HK-2 (cell line): ENCODE results near the gene PLPP7.
A peak's percentile ranks its signal among the peaks of the same experiment; 100 is the strongest.
"Not testable (repeated sequence)": the region's sequence is repeated elsewhere in the genome, so short reads cannot be mapped to it uniquely, and the experiment has no call there.

Experiments
- DNase-seq: peaks from one replicate; pipeline ENCODE4 v3.0.0-alpha.2; 2018; ENCODE audit not compliant: unreplicated experiment

PLPP7 gene

DNA sequence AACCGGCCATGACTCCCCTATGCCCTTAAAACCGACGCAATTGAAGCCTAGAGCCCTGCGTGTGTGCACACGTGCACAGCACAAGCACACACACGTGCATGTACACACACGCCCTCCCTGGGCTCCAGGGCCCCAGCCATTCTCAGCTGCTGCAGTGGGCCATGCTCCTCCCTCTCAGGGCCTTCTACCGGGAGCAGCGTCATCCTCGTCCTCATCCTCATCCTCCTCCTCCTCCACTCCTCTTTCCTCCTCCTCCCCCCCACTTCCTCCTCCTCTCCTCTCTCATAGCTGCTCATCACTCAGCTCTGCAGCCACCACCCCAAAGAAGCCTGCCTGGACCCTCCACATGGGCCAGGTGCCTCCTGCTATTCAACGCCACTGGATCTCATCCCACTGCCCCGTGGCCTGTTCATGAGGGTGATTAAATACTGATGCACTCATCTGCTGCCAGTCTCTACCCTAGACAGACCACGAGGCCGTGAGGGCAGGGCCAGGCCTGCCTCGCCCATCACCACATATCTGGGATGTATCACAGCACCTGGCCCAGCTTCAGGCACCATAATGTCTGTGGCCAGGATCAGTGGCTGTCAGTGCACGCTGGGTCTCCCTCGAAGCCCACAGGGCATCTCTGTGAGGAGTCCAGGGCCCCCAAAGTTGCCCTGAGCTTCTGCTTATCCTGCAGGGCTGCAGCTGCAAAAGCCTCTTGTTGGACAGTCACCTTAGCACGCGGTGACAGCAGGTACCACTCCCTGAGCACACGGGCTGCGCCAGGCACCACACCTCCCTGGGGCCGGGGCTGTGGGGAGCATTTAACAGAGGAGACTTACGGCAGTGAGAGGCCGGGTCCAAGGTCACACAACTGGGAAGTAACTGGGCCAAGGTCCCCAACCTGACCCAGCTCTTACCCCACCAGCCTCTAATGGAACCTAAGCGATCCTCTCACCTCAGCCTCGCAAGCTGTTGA lies 23.0 kb upstream of the PLPP7 start:
- no peak for DNase-seq

DNA sequence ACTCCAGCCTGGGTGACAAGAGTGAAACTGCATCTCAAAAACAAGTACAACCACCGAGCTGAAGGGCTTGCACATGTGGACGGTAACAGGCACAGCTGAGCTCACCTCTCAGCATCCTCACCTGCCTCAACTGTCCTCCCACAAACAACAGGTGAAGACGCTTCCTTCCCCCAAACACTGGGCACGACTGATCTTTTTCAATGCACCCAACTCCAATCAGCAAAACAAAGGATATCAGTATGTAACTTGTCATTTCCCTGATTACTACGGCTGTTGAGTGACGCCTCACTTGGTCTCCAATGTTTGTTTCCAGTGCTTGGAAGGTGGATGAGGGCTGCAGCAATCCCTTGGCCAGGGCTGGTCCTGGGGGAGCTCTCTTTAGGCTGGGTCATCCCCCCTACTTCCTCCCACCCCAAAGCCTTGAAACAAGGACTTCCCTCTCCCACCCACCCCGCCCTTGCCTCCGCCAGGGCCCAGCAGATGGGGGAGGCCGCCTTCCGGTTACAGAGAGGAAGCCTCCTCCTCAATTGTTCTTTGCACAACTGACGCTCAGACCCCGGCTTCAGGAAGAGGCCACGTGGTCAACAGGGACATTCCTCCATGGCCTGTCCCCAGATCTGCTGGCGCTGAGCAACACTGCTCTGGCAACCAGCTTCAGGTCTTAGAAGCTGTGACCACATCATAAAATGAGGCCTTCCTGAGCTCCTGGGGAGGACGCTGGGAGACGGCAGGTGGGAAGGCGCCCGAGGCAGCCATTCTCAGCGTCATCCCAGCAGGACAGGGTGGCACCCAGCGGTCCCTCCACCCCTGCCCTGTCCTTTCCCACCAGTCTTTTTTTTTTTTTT lies 19.1 kb upstream of the PLPP7 start:
- no peak for DNase-seq

DNA sequence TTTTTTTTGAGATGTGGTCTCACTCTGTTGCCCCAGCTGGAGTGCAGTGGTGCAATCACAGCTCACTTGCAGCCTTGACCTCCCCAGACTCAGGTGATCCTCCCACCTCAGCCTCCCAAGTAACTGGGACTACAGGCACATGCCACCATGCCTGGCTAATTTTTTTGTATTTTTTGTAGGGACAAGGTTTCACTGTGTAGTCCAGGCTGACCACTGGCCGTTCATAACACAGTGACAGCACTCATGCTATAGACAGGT lies 18.6 kb upstream of the PLPP7 start:
- not testable (repeated sequence) for DNase-seq

DNA sequence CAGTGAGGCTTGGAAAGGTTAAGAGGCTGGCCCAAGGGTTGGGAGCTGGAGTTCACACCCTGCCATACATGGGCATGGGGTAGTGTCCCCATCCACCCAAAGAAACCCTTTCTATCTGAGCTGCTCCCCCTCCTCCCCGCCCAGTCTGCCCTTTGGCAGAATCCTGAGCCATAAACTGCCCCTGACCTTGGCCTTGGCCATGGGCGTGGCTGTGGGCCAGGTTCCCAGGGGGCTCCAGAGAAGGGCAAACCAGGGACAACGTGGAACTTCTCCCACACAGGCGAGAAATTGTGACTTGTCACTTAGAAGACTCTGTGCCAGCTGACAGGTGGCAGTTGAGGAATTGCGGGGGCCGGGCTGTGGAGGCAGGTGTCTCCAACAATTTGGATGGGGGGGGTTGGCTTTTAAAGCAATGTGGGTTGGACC lies 18.0 kb upstream of the PLPP7 start:
- DNase-seq = no peak

DNA sequence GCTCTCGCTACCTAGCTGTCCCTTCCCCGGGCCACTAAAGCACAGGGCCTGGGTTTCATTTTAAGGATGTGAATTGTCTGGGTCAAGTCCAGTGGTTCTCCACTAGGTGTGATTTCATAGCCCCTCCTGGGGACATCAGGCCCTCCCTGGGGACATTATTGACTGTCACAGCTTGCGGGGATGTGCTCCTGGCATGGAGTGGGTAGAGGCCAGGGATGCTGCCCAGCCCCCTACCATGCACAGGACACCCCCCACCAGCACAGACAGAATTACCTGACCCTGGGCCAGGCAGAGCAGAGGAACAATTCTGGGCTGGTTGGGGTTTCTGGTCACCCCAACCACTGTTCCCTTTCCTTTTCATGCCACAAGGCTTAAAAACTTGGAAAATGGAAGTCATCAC lies 17.3 kb upstream of the PLPP7 start:
- no peak for DNase-seq

DNA sequence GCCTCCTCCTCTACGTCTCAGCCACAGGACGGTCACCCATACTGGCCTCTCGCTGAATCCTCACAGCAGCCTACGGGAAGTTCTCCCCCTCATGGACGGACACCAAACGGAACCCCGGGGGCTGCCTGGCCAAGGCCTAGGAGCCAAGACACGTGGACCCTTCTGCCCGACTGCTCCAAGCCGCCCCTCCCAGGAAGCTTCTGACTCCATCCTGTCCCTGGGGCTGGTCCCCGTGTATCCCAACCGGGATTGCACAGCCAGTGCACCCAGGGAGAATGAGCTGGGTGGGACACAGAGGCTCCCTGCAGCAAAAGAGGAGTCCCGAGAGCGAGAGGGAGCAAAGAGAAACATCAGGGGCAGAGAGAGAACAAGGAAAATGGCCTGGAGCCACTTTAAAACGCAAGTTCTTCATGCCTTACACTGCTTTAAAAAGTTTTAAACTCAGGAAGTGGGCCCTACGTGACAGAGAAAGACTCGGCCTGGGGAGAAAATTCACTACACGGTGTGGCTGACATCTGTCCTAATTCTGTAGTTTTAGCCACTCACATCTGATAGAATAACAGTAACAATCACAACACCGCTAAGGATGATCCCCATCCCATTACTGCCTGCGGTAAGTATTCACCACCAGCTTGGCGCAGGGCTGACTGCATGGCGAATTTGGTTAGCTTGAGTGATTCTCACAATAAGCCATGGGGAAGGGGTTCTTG lies 16.2 kb upstream of the PLPP7 start:
- no peak for DNase-seq

DNA sequence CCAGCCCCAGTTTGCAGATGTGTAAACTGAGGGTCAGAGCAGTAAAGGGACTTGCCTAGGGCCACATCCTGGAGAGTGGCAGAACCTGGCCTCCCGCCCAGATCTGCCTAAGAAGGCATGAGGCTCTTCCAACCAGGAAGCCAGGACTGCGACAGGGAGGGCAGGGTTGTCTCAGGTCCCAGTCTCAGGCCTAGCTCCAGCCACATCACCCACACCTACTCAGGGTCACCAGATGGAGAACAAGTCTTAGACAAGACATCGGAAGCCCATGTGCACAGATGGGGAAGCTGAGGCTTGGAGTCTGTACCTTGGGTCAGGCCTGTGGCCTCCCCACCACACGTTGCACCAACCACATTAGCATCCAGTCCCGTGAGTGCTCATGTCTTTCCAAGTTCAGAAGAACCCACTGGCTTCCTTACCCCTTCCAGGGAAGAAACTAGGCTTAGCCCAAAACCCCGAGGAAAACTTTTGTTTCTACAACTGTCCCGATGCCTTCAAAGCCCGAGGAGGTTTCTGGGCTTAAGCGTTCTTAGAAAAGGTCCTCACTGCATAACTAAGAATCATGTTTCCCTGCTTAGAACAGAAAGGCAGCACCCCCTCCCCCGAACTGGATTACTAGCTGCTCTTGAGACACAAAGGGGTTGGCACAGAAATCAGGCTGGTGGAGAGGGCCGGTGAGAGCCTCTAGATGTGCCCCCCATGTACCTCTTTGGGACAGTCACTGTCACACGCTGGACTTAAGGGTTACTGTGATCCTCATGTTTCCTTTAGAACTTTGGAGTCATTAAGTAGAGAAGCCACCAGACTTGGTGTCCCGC lies 15.5 kb upstream of the PLPP7 start:
- no peak for DNase-seq

DNA sequence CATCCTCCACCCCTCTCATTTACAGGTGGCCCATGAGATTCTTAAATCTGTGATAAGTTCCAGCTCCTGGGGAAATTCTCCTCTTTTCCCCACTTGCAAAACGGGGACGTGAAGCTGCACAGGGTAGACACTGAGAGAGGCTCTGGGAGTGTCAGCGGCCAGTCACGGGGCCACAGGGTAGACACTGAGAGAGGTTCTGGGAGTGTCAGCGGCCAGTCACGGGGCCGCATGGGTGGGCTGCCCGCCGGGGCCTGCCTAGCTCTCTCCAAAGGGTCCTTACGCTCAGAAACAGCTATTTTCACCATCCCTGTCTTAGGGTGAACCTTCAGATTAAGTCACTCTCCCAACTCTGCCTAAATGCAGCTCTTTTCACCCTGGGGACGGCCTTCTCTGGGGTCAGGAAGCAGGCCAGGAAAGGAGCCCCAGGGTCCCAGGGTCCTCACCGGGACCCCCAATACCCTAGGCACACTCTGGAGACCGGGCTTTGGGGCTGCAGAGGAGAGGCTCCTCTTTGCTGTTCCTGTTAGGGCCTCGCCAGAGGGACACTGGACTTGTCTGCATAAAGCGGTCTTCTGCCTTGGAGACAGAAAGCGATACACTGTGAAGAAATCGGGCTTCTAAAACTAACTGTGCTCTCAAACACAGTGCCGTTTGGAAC lies 14.7 kb upstream of the PLPP7 start:
- DNase-seq = no peak

DNA sequence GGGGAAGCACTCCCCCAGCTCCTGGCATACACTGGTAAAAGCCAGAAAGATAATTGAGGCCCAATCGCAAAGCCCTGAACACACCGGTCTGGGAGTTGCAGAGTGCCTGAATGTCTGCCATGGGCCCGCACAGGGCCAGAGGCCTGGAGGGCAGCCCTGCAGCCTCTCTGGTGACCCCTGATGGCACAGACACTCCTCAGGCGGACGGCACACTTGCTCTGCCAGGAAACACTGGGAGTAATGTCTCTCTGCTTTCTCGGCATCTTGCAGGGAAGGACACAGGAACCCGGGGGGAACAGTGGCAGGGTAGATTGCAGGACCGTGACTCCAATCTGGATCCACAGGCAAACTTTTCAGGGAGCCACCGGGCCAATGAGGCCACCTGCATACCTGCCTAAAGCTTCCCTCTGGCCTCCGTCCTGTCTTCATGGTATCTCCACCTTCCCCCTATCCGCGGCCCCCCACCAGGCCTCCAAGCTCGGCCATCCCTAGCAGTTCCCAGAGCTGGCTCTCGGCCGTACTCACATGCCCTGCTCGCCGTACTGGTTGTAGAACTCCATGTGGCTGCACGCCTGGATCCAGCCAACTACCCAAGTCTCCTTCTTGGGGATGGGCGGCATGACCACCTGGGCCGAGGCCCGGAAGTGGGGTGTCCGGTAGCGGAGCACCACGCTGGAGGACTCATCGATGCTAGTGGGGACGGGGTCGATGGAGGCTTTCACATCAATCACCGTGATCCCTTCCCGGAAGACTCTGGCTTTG lies 14.0 kb upstream of the PLPP7 start:
- no peak for DNase-seq

DNA sequence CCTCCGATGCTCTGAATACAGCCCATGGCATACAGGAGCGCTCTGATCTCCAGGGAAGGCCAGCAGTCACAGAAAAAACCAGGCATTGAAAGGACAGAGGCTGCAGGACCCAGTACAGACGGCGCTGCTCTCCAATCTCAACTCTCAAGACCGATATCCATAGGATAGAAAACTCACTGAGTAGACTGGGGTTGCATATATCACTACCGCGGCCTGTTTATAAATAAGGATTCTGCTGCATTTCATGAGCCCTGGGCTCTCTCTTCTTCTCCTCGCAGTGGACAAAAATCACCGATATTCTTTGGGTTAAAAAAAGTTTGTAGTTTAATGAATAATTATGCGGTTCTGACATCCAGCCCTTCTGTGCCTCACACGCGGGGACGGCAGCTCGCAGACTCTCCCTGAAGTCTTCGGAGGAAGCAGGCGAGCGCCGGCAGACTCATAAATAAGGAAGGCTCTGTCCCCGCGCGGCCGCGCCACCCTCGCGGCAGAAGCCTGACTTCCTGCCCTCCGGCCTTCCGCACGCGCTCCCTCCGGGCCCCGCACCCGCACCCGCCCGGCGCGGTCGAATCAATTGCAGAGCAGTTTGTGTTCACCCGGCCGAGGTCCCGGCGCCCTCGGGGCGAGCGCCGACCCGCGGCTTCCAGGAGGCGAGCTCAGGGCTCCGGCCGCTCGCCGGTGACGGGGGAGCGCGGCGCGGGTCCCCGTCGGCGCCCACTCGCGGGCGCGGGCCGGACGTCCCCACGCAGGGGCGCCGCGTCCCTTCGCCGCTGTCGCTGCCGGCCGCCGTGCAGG lies 13.2 kb upstream of the PLPP7 start, which contains the start of gene FAM78A:
TSS of gene FAM78A (minus strand) at position 417 of the 795 bp plus-strand sequence. CDS start at position 86, 331 bp downstream.
- peak; percentile 25 for DNase-seq

DNA sequence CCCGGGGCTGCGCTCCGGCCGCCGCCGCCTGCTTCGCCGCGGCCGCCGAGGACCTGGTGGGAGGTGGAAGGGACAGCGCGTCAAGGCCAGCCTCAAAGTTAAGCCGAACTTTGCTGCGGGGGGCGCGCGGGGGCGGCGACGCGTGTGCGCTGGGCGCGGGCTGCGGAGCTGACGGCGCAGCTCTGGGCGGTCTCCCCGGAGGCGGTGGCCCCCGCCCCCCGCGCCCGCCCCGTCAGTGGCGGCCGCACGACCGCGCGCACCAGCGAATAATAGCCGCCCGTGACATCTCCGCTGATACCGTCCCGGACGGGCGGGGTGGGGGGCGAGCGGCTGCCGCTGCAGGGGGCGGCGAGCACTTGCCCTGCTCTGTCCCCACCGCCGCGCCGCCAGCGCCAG lies 12.6 kb upstream of the PLPP7 start:
- DNase-seq = no peak

DNA sequence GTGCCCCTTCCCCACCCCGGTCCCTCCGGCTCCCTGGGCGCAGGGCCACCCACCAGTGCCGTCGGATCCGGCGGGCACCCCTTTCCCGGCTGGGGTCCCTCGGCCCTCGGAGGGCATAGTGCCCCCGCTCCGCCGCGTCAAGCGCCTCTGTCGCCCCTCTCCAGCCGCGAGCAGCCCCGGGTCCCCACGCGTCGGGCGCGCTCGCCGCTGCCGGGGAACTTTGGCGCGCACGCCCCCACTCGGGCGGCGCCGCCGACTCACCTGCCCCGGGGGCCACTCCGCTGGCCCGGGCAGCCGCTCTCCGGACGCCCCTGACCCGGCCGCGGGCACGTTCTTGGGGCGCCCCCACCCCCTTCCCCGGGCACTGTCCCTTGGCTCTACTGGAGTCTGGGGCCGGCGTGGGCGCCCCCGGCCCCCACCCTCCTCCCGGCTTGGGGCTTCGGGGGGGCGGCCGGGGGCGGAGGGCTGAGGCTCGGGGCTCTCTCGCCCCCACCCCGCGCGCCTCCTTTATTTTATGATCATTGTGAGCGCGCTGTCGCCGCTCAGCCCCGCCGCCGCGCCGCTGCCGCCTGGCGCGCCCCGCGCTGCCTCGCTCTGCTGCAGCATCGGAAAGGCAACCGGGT lies 12.1 kb upstream of the PLPP7 start:
- DNase-seq = no peak

DNA sequence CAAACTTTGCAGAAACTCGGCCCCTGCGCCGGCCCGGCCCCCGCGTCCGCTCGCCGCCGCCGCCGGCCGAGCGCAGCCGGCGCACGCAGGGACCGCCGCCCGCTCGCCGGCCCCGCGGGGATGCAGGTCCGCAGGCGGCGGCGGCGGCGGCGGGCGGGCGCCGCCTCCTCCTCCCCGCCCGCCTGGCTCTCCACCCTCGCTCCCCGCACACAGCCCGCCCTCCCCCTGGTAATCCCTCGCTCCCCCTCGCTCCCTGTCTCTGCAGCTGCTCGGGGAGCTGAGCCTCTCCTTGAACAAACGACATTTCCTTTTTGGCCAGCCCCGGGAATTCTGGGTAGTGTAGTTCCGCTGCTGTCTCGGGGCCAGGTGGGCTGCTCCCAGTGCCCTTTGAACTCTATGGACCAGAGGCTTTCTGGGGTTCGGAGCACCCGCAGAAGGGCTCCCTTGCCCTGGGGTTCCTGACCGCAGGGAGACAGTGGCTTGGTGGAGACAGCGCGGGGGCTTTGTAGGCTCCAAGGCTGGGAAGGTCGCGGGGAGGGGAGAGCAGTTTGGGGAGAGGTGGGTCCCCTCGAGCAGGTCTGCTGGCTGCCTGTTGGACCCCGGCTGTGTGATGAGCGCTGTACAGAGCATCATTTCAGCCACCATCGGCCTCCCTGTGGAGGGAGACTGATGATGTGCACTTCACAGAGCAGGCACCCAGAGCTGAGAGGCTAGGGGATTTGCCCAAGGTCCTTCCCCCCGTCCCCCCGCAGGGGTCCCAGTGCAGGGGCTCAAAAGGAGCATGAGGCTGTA lies 11.4 kb upstream of the PLPP7 start:
- peak; percentile 74 for DNase-seq

DNA sequence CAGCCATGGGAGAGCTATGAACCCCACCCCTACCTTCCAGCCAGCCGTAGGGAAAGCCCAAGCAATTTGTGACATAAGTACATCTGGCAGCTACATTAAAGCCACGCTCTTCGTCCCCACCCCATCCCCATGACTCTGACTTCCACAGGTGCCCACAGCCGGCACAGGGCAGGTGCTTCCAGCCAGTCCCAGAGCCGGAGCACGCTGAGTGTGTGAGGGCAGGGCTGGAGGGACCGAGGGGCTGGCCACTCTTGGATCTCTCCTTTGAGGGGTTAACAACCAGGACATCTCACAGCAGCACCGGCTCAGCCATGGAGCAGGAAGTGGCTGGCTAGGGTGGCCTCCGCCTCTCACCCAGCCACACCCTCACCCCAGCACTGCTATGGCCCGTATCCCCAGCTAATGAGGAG lies 10.8 kb upstream of the PLPP7 start:
- DNase-seq = no peak

DNA sequence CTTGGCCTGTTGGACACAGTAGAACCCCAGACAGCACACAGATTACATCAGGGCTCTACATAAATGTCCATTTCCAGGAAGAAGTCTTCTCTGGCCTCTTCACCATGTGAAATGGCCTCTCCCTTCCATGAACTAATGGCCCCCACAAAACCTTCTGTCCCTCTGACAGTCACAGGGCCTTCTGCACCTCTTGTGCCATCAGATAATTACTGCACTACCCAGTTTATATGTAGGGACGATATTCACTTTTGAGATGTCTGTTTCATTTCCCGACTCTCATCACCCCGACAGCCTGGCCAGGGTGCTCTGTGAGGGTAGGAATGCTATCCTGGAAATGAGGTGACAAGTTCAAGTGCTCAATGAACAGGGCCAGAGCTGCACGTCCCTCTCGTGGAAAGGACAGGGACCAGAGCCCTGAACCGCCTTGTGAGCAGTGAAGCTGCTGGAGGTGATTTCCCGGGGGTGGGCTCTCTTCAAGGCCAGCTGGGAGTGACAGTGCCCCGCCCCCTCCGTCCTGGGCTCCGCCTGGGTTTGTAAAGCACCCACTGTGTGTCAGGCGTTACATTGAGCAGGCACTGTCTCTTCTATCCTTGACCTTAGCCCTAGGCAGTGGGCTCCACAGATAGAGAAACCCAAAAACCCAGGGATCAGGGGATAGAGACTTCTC lies 10.2 kb upstream of the PLPP7 start:
- DNase-seq = no peak

DNA sequence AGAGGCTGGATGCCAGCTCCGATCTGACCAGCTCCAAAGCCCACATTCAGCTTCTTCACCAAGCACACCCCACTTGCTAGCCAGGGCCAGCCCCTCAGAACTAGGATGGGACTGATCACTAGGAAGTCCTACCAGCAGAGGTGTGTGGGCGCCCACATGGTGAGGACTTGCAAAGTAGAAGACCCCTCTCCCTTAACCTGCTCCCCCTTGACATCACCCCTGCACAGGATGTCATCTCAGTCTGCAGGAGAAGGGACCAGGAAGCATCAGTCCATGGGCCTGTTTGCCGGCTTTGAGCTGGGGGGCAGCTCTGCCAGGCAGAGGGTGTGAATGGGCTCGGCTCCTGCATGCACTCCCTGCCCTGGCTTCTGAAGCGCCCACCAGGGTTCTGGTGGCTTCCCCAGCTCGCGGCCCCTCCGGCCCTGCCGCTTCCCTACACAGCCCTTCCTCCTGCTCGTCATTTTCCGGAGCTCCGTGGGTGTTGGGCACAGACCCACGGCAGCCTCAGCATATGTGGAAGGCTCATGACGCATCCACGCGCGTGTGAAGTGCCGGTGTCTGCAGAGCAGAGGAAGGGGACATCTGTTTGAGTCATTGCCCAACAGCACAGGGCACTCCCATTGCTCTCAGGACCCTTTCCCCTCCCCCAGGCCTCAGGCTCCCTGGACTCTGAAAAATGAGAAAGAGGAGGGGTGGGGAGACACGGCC lies 9.5 kb upstream of the PLPP7 start:
- no peak for DNase-seq

DNA sequence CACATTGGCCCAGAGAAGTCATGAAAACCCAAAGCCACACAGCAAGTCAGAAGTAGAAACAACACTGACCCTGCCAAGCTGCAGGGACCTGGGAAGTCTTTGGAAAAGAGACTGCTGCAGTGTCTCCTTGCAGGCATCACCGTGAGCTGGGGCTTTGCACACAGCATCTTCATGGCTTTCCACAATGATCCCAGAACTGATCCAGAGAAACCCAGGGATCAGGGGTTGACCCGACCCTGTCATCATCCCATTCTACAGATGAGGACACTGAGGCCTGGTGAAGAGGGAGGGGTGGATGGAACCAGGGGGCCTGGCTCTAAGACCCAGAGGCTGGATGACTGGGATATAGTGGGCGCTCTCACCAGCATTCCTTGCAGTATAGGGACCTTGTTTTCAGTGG lies 8.9 kb upstream of the PLPP7 start:
- no peak for DNase-seq
